Right forelimb (tissue), 1 donor: ENCODE measurements around the gene MAPT.

Source experiments
- DNase-seq: peaks from one replicate; pipeline ENCODE4 v3.0.0-alpha.2; 2018

Gene MAPT

DNA sequence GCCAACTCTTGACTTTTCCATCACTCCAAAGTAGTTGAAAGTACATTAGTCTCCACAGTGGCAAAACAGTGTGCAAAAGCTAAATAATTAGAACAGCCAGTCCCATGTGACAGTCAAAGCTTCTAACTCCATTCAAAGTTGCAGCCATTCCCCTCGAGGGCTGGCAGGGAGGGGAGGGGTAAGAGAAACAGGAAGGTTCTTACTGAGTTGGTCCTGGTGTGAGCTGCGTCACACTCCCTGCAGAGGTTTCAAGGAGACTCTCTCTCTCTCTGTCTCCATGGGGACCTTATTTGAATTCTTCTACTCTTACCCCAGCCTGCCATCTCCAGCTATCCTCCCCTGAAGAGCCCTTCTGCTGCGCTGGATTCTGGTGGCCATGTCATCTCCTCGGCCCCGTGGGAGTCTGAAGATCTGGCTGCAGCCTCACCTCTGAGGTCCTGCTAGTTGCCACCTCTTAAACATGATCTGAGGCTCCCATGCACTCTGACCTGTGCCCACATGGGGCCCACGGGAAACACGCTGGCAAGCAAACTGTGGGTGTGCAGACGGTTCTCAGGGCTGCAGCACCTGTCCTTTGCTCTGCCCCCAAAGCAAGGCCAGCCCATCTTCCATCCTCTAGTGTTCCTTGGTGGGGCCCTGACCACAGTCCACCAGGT lies 81.4 kb downstream of the MAPT start:
- no peak for DNase-seq

DNA sequence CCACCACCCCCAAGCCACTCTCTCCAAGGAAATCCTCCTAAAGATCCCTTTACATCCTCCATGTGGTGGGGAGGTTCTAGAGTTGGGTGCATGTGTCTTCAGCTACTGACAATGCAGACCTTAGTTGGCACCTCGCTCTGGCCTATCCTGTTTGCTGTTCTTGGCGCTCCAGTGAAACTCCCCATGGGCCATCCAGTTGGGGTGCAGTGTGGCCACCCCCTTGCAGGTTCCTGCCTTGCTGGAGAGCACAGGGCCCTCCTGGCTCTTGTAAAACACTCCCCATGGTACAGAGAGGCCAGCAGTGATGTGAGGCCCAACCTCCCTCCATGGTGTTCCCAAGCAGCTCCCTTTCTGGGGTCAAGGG lies 82.0 kb downstream of the MAPT start:
- DNase-seq, result no peak

DNA sequence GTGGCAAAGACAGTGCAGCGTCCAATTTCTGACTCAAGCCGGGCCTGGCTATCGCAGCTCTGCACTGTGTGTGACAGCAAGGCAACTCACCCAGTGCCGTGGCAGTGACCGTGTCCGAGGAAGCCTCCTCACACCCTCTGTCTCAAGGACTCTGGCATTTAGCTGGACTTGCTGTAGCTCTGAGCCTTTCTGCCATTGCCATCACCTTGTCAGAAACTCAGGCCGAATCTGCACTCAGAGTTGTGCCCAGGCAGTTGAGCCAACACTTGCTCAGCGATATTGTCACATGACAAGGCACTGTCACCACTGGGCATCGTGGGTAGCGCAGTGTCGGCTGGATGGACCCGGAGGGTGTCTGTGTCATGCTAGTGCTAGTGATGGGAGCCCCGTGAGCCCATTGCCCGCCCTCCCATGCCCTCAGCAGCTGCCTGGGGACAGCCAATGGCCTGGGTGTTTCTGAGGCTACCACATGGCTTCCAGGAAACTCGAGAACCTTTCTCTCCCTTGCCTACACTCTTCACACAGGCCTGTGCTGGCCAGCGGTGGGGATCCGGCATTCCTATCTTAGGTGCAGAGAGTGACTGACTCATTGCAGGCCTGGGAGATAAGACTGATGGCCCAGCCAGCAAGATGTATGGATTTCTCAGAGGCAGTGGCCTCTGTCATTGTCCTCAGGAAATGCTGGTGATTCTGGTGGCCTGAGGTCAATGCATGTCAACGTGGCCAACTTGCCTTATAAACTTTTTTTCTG lies 82.6 kb downstream of the MAPT start:
- no peak for DNase-seq

DNA sequence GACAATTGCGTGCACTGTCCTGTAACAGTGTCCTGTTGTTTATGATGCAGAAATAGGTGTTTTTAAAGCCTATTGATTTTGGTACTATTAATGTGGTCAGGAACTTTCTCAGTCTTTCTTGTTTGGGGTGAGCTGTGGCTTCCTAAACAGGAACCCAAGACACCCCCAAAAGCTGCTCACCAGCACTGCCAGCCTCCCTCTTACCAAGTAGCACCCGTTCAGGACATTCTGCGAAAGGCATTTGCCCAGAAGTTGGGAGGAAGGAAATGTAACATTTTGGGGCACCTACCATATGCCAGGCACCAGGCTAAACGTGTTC lies 83.1 kb downstream of the MAPT start:
- no peak for DNase-seq

DNA sequence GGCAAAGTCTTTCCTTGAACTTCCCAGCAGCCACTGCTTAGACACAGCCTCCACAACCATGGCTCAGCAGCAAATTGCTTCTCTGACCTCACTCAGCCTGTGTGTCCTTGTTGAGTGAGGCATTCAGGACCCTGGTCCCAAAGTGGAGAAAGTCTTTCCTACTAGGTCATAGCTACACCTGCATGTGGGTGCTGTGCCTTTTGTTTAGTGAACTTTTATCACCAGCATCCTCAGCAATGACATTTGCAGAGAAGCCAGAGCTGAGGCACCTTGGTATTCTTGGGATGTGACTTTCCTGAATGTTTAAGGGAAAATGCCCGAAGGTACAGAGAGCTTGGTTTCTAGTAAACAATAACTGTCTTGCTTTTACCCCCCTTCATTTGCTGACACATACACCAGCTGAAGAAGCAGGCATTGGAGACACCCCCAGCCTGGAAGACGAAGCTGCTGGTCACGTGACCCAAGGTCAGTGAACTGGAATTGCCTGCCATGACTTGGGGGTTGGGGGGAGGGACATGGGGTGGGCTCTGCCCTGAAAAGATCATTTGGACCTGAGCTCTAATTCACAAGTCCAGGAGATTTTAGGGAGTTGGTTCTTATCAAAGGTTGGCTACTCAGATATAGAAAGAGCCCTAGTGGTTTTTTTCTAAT lies 83.7 kb downstream of the MAPT start:
- DNase-seq, result no peak

DNA sequence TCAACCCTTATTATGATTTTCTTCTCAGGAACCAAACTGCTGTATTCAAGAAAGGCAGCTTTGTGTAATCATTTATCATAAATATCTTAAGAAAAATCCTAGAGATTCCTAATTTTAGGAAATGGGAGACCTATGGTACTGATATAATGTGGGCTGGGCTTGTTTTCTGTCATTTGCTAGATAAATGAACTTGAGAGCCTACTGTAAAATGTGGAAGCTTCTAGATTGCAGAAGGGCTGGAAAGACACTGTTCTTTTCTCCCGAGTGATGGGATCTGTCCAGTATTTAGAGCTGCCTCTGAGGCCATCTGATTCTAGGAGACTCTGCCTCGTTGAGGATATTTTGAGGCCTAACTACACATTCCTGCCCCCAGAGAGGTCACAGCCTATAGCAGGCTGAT lies 84.8 kb downstream of the MAPT start:
- no peak for DNase-seq

DNA sequence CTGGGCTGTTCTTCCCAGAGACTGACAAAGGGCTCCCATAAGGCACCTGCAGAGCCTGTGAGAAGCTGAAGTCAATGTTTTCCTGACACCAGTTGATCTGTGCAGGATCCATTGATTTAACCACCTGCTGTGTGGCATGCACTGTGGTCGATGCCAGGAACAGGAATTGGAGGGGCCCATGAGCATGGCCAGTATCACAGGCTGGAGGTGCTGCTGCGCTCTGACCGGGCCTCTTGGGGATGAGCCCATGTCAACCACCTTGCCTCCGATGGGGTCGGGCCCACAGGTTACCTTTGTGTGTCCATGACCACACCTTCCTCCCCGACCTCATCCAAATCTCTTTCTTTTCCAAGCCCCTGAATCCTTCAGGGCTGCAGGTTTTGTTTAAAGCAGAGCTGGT lies 86.5 kb downstream of the MAPT start:
- DNase-seq, result no peak

DNA sequence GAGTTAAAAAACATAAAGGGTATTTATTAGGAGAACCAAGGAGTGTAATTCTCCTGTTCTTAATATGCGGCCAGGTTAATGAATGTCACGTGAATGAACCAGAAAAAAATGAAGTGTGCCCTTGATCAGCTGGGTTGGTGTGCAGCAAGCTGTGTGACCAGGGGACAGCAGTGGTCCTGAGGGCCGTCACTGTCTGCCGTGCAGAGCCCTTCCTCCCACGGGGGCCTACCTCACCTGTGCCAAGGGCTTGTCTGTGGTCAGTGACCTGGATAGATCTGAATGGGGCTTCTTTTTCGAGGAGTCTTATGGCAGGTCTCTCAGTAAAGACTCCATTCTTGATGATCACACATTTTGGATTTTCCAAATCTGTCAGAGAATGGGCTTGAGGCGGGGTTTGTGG lies 87.0 kb downstream of the MAPT start:
- no peak for DNase-seq

DNA sequence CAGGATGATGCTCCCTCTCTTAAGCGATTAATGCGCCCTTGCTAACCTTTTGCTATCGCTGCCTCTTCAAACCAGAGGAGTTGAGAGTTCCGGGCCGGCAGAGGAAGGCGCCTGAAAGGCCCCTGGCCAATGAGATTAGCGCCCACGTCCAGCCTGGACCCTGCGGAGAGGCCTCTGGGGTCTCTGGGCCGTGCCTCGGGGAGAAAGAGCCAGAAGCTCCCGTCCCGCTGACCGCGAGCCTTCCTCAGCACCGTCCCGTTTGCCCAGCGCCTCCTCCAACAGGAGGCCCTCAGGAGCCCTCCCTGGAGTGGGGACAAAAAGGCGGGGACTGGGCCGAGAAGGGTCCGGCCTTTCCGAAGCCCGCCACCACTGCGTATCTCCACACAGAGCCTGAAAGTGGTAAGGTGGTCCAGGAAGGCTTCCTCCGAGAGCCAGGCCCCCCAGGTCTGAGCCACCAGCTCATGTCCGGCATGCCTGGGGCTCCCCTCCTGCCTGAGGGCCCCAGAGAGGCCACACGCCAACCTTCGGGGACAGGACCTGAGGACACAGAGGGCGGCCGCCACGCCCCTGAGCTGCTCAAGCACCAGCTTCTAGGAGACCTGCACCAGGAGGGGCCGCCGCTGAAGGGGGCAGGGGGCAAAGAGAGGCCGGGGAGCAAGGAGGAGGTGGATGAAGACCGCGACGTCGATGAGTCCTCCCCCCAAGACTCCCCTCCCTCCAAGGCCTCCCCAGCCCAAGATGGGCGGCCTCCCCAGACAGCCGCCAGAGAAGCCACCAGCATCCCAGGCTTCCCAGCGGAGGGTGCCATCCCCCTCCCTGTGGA lies 88.6 kb downstream of the MAPT start:
- no peak for DNase-seq

DNA sequence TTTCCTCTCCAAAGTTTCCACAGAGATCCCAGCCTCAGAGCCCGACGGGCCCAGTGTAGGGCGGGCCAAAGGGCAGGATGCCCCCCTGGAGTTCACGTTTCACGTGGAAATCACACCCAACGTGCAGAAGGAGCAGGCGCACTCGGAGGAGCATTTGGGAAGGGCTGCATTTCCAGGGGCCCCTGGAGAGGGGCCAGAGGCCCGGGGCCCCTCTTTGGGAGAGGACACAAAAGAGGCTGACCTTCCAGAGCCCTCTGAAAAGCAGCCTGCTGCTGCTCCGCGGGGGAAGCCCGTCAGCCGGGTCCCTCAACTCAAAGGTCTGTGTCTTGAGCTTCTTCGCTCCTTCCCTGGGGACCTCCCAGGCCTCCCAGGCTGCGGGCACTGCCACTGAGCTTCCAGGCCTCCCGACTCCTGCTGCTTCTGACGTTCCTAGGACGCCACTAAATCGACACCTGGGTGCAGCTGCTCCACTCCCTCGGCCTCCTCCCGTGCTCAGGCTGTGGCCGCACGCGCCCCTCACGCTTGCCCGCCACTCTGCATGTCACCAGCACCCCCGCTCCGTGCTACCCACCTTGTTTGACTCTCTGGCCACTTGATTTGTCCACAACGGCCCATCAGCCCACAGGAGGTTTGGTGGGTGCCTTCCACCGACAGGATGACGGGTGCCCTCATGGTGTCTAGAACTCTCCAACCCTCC lies 89.4 kb downstream of the MAPT start:
- DNase-seq, result no peak

DNA sequence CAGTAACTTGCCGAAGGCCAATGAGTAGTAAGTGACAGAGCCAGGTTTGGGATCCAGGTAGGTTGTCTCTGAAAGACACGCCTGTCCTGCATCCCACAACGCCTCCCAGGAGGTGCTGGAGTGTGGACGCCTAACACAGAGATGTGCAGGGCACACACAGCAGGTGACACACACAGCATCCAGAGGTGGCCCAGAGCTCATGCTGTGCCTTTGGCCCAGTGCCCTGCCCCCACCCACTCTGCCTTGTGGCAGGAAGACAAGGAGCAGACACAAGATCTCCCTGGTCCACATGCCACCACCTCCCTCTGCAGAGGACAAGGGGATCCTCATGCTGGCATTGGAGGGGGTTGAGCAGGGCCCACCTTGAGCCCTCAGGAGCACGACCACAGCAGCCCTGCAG lies 90.0 kb downstream of the MAPT start:
- DNase-seq, result no peak

DNA sequence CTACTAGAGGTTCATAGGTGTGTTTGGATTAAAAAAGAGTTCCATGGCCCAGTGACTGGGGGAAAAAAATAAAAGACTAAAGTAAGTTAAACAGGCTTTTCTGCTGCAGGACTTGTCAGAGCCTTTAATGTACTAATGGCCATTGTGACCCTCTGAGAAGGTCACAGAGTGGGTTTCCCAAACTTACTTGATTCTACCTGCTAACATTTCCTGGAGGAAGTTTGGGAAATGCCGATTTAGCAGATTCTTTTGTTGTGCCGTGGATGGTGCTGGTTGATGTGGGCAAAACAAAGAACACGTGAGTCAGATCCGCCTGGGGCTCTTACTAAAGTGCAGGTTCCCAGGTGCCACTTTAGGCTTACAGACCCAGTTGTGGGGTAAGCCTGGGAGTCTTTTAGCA lies 91.1 kb downstream of the MAPT start:
- DNase-seq, result no peak

DNA sequence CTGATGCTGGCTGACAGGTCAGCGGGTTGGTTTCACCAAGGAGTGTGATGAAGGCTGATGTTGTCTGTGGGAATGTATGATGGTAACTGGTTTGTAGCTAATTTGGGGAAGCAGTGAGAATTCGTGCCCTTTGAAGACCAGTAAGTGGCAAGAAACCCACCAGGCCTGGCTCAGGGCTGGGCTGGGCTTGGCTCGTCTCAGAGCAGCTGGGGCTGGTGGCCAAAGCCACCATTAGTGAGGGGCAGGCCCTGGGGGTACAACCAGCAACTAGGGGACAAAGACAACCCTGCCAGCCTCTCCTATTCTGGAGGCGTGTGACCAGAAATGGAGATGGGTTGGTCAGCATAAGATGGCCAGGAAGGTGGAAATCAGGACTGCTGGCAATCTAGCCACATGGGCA lies 91.7 kb downstream of the MAPT start:
- no peak for DNase-seq

DNA sequence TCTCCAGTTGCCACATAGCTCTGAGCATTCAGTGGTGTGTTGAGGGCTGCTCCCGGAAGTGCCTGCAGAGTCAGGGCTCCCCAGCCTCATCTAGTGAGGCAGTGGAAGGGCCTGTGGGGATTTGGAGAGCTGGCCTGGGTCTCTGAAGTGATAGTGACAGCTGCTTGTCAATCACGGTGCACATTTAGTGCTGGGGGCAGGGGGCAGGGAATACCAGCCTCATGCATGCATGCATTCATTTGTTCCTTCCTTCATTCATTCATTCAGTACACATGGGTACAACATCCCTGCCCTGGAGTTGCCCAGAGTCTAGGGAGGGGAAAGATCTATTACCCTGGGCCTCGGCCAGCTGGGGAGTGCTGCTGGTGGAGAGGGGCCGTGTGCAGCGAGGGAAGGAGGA lies 93.4 kb downstream of the MAPT start:
- DNase-seq, result no peak

DNA sequence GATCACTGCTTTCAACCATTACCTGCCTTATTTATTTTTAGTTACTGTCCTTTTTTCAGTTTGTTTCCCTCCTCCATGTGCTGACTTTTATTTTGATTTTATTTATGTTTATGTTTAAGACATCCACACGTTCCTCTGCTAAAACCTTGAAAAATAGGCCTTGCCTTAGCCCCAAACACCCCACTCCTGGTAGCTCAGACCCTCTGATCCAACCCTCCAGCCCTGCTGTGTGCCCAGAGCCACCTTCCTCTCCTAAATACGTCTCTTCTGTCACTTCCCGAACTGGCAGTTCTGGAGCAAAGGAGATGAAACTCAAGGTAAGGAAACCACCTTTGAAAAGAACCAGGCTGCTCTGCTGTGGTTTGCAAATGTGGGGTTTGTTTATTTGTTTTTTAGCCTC lies 95.4 kb downstream of the MAPT start:
- DNase-seq, result no peak

DNA sequence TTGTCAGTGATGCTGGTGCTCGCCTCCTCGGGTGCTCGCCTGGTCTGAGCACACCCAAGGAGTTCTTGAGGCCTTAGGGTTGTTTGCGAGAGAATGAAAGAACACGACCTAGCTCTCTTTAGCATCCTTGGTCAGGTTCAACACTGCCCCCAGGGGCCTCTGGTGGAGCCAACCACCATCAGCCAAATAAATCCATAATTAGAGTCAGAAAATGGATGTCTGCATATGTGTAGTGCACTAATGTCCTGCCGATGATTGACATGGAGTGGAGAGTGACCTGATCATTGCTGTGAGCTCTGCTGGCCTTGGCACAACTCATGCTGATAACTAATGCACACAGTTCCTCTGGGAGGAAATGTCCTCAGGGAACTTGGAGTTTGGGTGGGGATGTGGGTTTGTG lies 96.5 kb downstream of the MAPT start:
- DNase-seq, result no peak

DNA sequence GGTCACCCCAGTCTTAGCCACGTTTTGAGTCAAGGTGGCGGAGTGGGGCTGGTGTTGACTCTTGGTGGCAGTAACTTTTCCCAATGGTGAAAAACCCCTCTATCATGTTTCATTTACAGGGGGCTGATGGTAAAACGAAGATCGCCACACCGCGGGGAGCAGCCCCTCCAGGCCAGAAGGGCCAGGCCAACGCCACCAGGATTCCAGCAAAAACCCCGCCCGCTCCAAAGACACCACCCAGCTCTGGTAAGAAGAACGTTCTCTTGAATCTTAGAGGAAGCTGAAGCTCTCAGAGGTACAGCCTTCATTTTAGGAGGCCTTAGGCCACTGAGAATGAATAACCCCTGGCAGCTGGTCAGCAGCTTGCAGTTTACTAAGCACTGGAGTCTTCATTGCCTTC lies 97.0 kb downstream of the MAPT start:
- DNase-seq, result no peak

DNA sequence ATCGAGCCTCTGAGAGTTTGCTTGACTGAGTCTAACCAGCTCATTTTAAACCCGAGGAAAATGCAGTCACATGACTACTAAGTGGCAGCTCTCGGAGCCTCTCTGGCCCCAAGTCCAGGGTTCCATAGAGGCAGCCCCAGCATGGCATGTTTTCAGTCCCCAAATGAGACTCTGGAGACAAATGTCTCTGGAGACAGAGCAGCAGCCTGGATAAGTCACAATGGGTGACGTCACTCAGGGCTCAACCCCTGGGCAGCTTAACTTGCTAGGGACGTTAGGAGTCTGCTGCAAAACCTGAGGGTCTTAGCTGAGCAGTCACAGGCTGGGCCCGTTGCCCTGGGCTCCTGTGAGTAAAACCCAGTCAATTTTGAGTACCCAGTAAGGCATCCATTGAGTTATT lies 97.8 kb downstream of the MAPT start:
- DNase-seq, result no peak

DNA sequence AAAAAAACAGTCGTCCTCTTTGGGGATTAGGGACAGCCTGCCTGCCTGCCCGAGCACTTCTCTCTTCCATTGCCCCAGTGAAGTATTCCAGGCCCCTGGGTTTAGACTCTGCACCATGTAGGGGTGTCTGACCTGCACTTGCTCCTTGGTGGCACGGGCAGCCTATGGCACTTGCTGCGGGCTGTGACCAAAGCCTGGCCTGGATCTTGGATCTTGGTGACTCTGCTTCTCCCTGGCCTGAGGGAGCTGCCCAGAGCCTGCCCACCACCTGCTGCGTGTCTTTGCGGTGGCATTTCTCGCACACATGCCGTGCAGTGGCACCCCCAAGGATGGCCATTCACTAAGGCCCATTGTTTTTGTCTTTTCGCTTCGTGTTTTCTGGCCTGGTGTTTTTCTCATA lies 98.5 kb downstream of the MAPT start:
- DNase-seq, result no peak

DNA sequence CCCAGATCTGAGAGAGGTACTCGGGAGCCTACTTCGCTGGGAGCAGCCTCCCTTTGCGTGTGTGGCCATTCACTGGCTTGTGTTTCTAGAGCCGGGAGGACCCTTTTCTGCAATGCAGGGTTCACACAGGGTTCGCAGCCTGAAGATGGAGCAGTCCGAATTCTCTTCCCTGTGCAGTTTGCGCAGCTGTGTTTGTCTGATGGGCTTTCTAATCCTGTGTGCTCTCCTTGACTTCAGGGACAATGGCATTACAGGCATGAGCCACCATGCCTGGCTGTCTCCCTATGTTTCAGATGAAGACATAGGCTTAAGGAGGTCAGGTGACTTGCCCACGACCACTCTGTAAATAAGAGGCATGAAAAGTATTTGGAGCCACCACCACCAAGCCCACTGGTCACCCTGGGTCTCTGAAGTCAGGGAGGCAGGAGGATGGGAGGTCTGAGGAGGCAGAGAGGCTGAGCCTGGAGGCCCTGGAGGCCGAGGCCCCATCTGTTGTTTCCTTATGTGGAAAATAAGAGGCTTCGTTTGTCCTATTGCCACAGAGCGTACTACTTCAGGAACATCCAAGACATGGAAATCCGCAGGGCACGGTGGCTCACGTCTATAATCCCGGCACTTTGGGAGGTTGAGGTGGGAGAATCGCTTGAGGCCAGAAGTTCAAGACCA lies 99.7 kb downstream of the MAPT start:
- no peak for DNase-seq

DNA sequence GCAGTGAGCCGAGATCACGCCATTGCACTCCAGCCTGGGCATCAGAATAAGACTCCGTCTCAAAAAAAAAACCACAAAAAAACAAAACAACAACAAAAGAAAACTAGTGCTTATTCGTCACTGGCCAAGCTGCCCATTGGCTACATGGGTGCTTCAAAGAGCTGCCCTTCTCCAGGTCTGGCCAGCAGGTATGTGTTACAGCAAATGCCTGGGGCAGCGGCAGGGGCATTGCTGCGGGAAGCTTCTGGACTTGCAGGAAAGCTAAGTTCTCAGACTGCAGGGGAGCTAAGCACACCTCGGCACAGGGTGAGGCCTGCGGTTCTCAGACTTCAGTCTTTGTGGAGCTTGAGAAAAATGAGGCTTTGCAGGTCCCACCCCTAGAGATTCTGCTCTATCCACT lies 100.6 kb downstream of the MAPT start:
- DNase-seq, result no peak

DNA sequence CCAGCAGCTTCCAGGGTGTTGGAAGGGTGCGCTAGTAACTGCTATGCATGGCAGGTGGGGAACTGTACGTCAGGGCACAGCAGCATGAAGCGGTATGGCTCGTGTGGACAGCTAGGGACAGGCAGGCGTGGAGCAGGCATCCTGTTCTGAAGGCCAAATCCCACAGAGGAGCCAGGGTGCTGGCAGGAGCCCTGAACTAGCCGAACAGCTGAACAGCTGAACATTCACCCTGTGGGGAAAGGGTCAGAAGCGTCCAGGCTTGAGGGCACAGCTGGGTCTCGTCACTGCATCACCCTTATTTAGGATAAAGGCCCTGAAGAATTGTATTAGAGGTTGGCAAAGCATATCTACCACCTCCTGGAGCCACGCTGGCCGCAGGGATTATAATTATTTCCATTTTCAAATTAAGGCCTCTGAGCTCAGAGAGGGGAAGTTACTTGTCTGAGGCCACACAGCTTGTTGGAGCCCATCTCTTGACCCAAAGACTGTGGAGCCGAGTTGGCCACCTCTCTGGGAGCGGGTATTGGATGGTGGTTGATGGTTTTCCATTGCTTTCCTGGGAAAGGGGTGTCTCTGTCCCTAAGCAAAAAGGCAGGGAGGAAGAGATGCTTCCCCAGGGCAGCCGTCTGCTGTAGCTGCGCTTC lies 101.4 kb downstream of the MAPT start:
- DNase-seq, result no peak
